PFSK-1 (cell line): Measurements from ENCODE around the gene CALCOCO1.

ENCODE experiments used
- FOXP2 ChIP-seq: optimal IDR thresholded peaks from 2 replicates; pipeline ENCODE3; 2011; ENCODE audit warnings: borderline replicate concordance, control low read depth, inconsistent platforms; ENCODE audit not compliant: insufficient read depth; ENCODE audit errors: extremely low read length, extremely low read depth
- POLR2AphosphoS5 ChIP-seq: IDR thresholded peaks from 2 replicates; pipeline ENCODE4 v1.6.1; 2012; ENCODE audit warnings: low read depth, mild to moderate bottlenecking, control low read depth, low read length, moderate library complexity
- SIN3A ChIP-seq: IDR thresholded peaks from 2 replicates; pipeline ENCODE4 v1.6.1; 2012; ENCODE audit warnings: mild to moderate bottlenecking, low read length, moderate library complexity, borderline replicate concordance; ENCODE audit not compliant: insufficient read depth
- TAF1 ChIP-seq: IDR thresholded peaks from 2 replicates; pipeline ENCODE4 v1.6.1; 2012; ENCODE audit warnings: low read length, control low read depth, borderline replicate concordance; ENCODE audit not compliant: insufficient read depth
- TF ChIP-seq, protein P1 (sequence below), 2 experiments: IDR thresholded peaks; 2 replicates each; pipeline versions ENCODE4 v1.6.1 to v1.8.0; 2011 to 2012; ENCODE audit warnings: low read depth in 2 of 2, low read length in 2 of 2, control low read depth in 1 of 2, inconsistent platforms in 1 of 2, mild to moderate bottlenecking in 1 of 2, moderate library complexity in 1 of 2; ENCODE audit not compliant: insufficient read depth in 1 of 2

Gene CALCOCO1

DNA sequence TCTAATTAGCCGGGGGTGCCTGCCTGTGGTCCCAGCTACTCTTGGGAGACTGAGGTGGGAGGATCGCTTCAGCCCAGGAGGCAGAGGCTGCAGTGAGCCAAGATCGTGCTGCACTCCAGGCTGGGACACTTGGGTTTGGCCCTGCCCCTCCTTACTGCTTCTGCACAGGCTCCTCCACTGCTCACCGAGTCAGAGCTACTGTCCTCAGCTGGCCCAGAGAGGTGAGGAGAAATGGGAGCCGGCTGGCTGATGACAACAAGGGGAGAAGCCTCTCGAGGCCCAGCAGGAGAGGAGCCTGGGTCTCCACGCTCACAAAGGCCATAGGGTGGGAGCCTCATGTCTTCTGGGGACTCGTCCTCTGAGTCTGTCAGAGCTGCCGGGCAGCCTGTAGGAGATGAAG is 13.7 kb downstream of the CALCOCO1 start:
- TF ChIP-seq TAF1: no peak
- TF ChIP-seq FOXP2: no peak
- TF ChIP-seq SIN3A: no peak
- no peak for TF ChIP-seq POLR2AphosphoS5
- TF ChIP-seq, protein P1, sequence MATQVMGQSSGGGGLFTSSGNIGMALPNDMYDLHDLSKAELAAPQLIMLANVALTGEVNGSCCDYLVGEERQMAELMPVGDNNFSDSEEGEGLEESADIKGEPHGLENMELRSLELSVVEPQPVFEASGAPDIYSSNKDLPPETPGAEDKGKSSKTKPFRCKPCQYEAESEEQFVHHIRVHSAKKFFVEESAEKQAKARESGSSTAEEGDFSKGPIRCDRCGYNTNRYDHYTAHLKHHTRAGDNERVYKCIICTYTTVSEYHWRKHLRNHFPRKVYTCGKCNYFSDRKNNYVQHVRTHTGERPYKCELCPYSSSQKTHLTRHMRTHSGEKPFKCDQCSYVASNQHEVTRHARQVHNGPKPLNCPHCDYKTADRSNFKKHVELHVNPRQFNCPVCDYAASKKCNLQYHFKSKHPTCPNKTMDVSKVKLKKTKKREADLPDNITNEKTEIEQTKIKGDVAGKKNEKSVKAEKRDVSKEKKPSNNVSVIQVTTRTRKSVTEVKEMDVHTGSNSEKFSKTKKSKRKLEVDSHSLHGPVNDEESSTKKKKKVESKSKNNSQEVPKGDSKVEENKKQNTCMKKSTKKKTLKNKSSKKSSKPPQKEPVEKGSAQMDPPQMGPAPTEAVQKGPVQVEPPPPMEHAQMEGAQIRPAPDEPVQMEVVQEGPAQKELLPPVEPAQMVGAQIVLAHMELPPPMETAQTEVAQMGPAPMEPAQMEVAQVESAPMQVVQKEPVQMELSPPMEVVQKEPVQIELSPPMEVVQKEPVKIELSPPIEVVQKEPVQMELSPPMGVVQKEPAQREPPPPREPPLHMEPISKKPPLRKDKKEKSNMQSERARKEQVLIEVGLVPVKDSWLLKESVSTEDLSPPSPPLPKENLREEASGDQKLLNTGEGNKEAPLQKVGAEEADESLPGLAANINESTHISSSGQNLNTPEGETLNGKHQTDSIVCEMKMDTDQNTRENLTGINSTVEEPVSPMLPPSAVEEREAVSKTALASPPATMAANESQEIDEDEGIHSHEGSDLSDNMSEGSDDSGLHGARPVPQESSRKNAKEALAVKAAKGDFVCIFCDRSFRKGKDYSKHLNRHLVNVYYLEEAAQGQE (IDR thresholded peaks at IDR 0.05; ENCODE audit: insufficient read depth in 1 of 2, low read depth in 2 of 2, low read length in 2 of 2): no peak

DNA sequence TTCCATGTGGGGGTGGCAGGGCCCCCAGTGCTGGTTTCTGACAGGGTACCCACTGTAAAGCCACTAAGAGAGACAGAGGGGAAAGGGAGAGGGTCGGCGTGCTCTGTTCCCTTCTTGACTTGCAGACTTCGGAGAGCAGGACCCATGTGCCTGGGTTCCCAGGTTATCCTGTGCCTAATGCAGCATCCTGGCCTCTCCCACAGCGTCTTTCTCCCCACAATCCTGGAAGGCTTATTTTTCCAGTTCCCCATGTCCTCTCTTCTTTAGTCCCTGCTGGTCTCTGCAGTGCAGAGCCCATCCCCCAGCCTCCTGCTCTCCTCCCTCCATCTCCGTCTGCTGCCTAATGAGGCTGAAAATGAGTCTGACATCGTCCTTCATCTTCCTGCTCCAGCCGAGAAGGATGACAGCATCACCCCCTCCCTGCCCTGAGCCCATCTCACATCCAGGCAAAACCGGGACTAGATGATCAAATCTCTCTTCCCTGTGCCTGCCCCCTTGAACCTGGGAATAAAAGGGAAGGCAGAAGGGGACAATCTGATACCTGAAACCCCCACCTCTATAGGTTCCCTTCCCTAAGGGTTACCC is 15.1 kb downstream of the CALCOCO1 start:
- TF ChIP-seq SIN3A: no peak
- no peak for TF ChIP-seq TAF1
- TF ChIP-seq POLR2AphosphoS5: no peak
- TF ChIP-seq, protein P1 (IDR thresholded peaks at IDR 0.05; ENCODE audit: insufficient read depth in 1 of 2, low read depth in 2 of 2, low read length in 2 of 2): no peak
- no peak for TF ChIP-seq FOXP2

DNA sequence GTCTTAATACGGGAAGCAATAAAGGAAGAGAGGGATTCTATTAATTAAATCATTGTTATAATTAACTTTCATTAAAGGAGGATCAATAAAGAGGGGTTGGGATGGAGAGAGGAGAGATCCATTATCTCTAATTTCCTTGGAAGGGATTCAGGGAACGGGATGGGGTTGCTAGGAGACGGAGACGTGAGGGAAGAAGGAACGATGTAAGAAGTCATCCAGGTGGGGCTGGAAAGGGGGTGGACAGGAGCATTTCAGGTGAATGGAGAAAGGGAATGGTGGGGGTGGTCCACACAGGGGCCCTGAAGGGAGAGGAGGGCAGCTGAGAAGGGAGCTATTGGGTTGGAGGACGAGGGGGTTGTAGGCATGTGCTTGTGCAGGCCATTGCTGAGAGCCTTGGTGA is 17.2 kb downstream of the CALCOCO1 start:
- TF ChIP-seq SIN3A: no peak
- TF ChIP-seq POLR2AphosphoS5: no peak

DNA sequence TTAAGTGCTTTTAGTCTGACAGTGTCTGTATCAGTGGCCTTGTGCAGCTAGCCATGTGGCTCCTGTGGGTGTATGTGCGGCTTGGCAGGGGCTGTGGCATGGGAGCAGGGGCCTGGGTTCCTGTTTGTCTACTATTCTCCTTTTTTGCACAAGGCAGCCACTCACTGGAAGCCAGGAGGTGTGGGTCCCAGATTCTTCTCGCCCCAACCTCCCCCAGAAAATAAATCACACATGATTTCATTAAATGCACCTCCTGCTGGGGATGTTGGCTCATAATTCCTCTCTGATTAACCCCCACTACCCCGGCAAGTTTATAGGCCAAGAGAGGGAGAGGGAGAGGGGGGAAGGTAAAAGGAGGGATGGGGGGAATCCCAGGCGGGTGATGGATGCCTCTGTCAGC is 17.6 kb downstream of the CALCOCO1 start:
- TF ChIP-seq POLR2AphosphoS5 (no peak), SIN3A (no peak), TAF1 (no peak), FOXP2 (no peak)
- TF ChIP-seq, protein P1 (IDR thresholded peaks at IDR 0.05; ENCODE audit: insufficient read depth in 1 of 2, low read depth in 2 of 2, low read length in 2 of 2): no peak

DNA sequence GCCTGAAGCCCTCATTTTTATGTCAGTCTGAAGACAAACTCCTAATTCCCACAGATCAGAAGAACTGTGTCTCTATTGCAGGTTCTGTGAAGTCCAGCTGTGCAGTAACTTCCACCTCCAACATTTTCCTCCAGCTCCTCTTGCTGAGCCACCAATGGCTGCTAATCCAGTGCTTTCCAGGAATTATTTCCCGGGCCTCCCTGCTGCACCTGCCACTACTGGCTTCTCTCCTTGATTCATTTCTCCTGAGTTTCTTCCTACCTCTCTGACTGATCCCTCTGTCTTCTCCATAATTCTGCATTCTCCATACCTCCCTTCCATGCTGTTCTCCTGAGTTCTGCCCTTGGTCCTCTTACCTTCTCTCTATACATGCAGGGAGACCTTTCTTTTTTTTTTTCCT is 21.2 kb downstream of the CALCOCO1 start:
- TF ChIP-seq TAF1 (no peak), SIN3A (no peak), POLR2AphosphoS5 (no peak), FOXP2 (no peak)
- TF ChIP-seq, protein P1 (IDR thresholded peaks at IDR 0.05; ENCODE audit: insufficient read depth in 1 of 2, low read depth in 2 of 2, low read length in 2 of 2): no peak
